CD4-positive, alpha-beta T cell treated with Interleukin-12 subunit alpha and Interleukin-12 subunit beta, for 1 hour (primary cell): ENCODE measurements around the gene TPCN2.
"Not testable (repeated sequence)": the region's sequence is repeated elsewhere in the genome, so short reads cannot be mapped to it uniquely, and the experiment has no call there.

ENCODE experiments used
- DNase-seq: peaks from one replicate; pipeline ENCODE4 v3.0.0-alpha.2; 2020

TPCN2 gene

DNA sequence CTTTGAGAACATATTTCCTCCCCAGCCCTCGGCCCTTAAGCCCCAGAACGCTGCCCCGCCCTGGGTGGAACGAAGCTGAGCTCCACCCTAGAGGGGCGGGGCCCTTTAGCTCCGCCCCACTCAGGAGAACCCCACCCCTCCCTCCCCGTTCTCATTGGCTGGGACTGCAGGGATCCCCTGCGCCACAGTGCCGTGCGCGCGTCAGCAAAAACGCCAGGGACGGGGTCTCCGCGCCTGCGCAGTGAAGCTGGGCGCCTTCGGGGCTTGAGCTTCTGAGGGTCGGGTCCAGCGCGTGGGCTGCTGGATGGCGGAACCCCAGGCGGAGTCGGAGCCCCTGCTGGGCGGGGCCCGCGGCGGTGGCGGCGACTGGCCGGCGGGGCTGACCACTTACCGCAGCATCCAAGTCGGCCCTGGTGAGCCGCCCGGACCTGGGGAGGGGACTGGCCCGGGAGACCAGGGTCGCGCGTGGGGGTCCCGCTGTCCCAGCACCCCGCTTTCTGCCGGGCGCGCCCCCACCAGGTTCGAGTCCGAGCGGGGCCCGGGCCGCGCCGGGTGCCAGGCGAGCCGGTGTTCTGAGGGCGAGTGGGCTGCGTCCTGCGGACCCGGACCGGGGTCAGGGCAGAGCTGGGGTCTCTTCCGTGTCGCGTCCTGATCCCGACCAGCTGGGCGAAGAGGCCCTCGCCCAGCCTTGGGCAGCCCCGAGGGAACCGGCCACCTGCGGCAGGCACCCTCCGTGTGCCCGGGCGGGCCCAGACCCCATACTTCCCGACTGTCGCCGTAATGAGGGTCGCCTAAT lies at the start of gene TPCN2:
Gene TPCN2 (plus strand): TSS at position 239 of the 796 bp plus-strand sequence. CDS start 66 bp downstream, at position 305.
- peak; percentile 94 for DNase-seq

DNA sequence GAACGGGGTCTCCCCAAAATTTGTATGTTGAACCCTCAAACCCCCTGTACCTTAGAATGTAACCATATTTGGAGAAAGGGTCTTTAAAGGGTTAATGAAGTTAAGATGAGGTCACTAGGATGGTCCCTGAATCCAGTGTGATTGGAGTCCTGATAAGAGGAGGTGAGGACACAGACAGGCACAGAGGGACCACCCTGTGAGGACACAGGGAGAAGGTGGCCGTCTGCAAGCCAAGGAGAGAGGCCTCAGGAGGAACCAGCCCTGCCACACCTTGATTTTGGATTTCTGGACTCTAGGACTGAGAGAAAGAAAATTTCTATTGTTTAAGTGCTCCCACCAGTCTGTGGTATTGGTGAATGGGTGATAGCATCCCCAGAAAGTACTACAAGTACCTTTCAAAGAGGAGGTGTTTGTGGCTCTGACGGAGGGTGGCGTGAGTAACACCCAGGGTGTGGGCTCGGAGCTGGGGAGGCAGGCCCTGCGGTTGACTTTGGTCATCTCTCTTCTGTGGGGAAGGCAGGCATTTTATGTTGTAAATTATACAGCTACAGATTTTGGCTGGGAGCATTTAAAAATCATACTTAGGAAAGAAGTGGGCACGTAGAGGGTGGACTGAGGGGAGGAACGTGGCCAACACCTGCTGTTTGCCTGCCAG lies 49.5 kb upstream of the TPCN2 start:
- no peak for DNase-seq

DNA sequence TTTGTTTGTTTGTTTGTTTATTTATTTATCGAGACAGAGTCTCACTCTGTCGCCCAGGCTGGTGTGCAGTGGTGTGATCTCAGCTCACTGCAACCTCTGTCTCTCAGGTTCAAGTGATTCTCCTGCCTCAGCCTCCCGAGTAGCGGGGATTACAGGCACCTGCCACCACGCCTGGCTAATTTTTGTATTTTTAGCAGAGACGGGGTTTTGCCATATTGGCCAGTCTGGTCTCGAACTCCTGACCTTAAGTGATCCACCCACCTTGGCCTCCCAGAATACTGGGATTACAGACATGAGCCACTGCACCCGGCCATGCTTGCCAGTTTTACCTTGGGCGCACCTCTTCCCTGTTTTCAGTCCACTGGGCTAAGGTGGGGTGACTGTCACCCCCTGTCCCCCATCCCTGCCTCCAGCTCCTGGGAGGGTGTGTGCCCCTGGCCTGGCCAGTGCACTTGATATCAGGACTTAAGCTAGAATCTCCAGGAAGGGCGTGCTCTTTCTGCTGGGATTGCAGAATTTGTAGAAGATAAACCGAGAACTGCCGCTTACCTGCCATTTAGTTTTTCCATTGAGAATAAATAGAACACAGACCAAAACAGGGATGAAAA lies 48.9 kb upstream of the TPCN2 start:
- DNase-seq: not testable (repeated sequence)

DNA sequence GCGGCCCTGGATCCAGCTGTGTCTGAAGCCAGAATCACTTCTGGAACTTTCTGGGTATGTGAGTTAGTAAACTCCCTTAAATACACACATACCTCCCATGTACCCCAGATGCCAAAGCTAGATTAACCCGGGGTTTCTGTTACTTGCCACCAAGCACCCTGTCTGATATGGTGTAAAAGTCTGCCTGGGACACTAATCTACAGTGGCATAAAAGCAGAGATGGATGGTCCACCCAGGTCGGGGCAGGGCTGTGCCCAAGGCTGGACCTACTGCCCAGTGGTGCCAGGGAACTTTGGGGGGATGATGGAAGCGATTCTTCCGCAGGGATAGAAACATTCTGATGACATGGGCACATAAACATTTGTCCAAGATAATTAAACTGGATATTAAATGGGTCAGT lies 48.3 kb upstream of the TPCN2 start:
- no peak for DNase-seq

DNA sequence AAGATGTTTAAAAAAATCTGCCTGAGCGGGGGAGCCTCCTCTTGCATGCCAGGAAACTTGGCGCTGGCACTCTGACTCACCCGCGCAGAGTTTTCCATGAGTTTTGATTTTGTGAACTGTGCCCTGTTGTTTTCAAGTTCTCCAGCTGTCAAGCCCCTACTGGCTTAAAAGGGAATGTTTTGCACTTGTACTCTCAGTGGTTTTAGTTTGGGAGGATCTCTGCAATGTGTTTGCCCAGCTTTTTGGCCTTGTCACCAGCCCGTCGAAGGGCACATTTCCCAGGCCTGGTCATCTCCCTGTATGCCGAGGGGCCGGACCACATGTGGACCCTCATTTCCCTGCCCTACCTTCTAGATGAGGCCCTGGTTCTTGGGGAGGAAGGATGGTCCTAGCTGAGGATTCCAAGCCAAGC lies 47.9 kb upstream of the TPCN2 start:
- DNase-seq: no peak

DNA sequence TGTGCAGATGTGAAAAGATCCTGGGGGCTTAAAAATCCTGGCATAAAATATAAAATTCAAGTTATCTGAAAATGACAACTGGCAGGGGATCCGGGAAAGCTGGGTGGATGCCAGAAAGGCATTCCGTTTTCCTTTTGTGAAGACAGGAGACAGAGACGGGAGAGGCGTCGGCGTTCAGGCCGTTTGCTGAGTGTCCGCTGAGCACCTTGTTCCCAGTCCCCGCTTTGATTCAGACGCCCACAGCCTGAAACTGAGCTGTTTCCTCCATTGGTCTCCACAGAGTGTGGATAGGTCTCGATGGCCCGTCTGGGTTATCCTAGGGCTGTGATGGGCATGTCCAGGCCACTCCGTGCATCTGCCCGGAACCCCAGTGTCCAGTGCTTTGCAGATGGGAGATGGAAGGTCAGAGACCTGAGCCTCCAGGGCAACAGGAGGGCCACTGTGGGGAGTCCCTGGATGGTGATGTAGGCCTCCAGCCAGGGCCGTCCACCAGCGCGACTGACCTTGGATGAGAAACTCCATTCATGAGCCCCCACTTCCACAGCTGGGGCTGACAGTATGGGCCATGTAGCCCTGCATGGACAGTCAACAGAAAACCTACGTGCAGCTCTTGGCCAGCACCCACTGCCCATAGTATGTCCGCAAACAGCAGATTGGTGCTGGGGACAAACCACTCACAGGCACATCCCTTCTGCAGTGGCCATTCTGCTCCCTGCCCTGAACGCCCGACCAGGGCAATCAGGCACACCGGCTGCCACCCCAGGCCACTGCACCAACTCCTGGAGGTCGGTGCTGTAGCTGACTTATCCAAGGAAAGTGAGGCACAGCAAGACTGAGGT lies 47.3 kb upstream of the TPCN2 start:
- DNase-seq: no peak

DNA sequence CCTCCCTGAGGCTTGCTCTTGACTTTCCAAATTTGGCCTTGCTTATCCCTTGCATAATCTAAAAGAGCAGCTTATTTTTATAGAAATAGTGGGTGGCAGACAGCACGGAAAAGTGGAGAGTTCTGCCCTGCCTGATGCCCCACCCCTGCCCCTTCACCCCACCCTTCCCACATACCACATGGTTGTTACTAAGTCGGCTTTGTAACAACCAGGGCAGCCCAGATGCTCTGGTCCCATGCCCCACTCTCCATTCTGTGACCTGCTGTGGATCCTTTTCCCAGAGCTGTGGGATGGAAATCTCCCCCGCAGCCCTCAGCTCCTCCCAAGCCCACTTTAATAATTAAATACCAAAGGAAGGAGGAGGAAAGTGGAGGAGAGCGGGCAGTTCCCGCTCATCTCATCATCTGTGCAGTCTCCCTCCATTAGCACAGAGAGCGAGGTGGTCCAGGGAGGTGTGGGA lies 46.6 kb upstream of the TPCN2 start:
- DNase-seq: no peak

DNA sequence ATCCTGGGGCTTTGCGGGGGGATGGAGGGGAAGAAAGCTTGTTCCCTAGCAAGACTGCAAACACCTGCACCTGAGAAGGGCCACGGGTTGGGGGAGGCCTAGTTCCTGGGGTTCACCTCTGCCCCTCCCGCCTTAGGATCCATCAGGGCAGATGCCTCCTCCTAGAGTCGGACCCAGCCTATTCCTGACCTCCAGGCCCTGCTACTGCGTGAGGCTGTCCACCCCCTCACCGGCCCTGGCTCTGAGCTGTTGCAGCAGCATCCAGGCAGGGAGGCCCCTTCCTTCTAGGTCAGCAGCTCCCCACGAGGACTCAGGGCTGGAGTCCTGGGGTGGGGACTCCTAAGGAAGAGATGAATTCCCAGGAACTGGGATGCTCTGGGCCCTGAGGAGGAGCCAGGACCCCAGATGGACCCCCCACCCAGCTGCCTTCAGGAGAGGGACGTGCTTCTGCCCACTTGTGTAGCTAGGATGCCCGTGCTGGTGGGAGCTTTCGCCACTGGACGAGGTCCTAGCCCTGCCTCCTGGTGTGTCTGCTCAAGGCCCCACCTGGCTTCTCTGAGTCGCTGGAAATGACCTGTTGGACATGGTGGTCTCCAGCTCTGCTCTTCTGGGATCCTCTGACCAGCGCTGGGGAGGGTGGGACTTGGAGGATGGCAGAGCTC lies 46.0 kb upstream of the TPCN2 start:
- DNase-seq: no peak

DNA sequence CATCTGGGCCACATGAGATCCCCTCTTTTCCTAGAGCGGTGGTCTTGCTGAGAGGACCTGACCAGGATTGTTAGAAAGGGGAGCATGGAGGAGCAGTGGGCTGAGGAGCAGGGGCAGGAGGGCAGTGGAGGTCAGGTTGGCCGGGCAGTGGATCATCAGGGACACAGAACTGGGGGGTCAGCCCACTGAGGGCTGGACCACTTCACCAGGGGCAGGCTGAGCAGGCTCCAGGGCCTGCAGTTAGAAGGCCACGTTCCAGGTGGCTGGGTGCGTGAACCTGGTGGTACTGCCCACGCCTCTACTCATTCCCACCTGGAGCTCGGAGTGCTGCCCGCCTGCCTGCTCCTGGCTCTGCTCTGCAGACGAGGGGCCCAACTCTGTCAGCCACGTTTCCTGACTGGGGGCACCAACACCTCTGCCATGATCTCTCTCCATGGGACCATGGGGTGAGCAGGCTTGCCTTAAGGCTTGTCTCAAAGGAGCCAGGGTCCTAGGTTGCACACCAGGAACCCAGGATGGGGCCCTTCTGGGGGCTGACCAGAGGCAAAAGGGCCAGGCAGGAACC lies 45.3 kb upstream of the TPCN2 start:
- no peak for DNase-seq

DNA sequence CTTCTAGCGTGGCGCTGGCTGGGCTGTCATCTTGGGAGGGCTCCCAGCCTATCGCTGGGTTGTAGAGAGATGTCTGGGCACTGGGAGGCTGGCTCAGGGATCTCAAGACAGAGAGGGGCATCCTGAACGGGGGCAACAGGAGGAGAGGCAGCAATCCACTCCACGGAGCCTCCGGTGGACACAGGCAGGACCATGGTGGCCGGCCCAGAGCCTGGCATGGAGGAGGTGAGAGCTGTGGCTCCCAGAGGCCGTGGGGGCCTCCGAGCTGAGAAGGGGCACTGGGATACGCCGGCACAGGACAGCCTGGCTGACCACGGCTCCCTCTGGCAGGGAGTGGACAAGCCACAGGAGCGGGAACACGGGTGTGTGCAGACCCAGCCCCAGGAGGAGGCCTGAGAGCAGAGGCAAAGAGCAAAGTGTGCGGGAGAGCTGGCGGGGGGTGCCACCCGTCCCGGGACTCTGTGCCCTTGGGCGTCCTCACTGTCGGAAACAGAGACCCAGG lies 44.8 kb upstream of the TPCN2 start:
- no peak for DNase-seq

DNA sequence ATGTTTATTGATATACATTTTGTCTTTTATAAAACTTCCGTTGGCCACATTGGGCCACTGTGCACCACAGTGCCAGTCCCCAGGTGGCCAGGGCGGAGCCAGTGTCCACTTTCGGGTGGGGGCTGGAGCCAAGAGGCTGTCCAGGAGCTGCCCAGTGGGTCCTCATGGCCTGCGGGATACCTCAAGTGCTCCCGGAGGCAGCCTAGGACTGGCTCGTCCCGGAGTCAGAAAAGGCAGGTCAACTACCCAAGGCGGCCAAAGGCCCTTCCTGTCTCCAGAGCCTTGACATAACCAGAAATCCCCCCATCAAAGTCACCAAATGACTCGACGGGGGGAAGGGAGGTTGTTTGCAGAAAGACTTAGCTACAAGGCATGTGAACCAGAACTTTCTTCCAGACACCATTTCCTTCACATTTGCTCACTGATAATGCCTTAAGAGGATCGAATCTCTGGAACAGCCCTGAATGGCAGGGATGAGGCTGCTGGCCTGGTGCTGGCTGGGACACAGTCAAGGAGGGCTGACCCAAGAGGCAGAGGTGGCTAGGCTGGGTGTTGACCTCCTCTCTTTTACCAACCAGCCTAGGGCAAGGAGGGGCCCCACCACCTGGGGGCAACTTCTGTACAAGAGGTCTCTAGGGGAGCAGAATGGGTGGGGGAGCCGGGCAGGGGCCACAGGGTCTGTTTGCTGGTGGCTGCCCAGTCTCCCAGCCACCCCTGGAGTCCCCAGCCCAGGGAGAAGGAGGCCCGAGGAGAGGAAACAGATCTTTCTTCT lies 44.1 kb upstream of the TPCN2 start:
- DNase-seq: no peak

DNA sequence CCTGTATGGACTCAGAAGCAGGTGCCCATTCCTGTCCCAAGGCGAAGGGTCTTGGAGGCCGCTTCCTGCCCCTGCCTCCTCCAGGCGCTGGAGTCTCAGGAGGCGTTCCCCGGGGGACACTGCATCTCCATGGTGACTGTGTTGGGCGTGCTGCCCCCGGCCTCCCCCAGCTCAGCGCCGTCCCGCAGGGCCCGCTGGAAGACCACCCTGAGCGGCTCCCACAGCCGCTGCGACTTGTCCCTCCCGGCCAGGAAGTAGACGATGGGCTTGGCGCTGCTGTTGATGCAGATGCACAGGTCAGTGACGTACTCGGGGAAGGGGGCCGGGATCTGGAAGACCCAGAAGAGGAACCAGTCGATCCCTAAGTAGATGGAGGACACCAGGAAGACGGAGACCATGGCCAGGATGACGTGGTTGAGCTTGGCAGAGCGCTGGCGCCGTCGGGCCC lies 43.5 kb upstream of the TPCN2 start:
- DNase-seq: no peak

DNA sequence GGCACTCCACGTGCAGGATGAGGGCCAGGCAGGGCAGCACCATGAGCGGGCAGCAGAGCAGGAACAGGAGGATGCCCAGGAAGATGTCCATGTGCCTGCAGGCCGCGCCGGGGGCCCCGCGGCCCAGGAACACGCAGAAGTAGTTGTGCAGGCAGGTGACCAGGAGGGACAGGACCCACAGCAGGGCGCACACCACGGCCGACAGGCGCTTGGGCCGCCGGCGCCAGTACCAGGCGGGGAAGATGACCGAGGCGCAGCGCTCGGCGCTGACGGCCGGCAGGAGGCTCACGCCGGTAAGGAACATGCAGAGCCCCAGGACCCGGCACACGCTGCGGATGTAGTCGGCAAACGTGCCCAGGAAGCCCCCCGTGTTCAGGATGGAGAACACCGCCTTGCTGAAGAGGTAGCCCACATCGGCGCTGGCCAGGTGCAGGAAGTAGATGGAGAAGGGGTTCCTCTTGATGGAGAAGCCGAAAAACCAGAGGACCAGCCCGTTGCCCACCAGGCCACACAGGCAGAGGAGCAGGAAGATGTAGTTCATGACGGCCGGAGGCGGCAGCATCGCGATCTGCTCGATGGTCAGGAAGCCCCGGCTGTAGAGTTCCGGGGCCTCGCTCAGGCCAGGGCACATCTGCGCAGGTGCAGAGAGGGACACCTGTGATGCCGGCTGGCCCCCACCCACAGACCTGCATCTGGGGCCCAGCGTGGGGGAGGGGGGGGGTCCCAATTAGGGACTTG lies 42.9 kb upstream of the TPCN2 start:
- no peak for DNase-seq

DNA sequence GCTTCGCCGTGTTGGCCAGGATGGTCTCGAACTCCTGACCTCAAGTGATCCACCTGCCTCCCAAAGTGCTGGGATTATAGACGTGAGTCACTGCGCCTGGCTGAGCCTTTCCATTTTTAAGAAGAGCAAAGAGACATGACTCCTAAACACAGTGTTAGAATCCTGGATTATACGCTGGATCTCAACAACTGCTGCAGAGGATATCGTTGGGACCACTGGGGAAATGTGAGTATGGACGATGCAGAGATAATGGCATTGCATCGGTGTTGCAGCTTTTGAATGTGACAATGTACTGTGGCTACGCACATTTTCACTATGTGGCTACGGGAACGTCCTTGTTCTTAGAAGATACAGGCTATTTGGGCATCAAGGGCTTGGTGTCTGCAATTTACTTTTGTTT lies 41.9 kb upstream of the TPCN2 start:
- DNase-seq: no peak

DNA sequence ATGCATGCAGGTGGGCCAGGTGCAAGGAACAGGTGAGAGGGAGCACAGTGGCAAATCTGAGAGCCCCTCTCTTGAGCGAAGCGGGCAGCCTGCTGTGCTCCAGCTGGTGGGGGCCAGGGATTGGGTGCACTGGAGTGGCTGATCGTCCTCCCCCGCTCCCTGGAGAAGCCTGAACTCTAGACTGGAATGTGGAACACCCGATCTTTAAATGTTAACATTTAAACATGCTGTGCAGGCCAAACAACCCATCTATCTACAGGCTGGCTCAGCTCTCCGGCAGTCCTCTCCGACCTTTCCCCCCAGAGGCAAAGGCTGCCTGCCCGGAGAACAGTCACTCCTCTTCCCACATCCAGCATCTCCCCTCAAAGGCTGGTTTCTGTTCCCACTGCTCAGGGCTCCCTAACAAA lies 40.8 kb upstream of the TPCN2 start:
- DNase-seq: no peak

DNA sequence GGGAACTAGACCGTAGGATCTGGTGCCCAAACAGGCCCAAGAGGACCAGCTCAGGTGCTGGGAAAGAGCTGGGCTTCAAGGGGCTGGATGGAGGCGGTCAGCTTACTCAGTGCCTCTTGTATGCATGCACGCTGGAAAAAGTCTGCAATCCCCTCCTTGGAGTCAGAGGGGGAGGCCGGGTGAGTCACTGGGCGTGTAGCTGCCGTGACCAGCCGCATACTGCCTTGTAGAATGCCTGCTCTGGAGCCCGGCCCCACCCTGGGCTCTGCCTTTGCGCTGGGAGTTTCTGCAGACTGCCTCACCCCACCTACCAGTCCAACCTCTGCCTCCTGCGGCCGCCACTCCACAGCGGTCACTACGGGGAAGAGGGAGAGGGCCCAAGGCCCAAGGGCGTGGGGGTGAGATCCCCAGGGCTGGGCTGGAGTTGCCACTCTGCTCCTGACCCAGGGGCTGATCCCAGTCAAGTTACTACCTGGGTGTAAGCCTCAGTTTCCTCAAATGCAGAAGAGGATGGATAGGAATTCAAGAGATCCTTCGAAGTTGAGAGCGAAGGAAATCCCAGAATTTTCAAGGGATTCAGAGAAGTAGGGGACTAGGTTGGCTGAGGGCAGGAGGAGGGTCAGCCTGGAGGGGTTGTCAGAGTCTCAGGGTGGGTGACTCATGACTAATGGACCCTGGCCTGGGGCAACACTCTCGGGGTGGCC lies 39.8 kb upstream of the TPCN2 start:
- no peak for DNase-seq

DNA sequence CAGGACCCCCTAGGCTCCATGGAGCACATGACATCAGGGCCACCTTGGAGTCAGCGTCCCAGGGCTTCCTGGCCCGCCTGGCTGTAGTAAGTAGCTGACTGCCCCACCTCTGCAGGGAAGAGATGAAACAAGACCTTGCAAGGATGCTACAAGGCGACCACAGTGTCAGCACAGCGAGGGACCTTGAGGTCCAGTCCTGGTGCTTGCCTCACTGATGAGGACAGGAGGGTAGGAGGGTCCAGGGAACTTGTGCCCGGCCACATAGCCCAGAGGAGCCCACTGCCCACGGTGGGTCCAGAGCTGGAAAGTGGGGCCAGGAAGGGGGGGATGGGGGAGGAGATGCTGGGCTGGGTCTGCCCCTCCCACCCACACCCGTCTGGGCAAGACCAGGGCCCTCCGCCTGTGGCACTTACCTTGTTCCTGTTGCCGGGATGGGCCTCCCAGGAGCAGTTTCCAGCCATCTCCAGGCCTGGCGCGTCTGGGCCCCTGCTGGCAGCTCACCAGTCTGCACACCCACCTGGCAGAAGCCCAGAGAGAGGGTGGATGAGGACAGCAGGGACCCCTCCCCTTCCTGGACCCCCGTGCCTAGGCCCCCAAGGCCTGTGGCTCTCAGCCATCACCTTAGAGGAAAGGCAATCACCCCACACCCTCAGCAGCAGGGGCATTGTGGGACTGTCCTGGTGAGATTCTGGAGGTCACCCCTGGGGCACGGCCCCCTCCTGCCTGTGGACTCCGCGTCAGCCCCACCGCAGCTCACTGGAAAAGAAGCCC lies 39.1 kb upstream of the TPCN2 start:
- DNase-seq: no peak

DNA sequence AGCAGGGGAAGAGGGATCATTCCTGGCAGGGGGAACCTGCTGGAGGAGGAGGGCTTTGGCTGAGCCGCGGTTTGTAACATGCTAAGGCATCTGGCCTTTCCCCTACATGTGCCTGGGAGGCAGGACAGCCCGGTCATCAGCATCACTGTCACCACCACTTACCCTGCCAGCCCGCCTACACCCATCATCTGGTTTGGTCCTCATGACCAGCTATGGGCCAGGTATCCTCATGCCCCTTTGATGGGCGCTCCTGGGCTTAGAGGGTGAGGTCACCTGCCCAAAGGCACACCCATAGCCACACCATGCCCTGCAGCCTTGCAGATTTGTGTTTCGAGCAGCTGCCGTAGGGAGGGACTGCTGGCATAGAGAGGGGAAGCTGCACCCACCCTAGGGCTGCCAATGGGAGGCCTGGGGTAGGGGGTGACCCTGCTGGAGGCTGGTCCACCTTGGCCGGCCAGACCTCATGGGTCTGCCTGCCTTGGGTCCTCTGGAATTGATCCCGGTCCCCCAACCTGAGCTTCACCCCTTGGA lies 38.3 kb upstream of the TPCN2 start:
- no peak for DNase-seq
